ENCODE results near the gene ATP6V0B. TPM values are rescaled to one million over a fixed set of nuclear protein-coding genes. Genes with fewer than 3 reads are reported as not detected.
A peak's percentile ranks its signal among the peaks of the same experiment; 100 is the strongest.

The ATP6V0B gene
- total and polyA plus RNA-seq, 2 of the 13 experiments (the other 11 are each of a cell fraction or from before 2014, with no cell fraction given), result 157 to 161 TPM

GRCh38 chr1:43997295-43997999, 22.7 kb downstream of the ATP6V0B start:
- H3K4me1 ChIP-seq (ENCODE audit: insufficient read depth, low read length), result peaks cover 38% of the 10 kb centered on the region
- H3K9me3 ChIP-seq (ENCODE audit: low read length), result no peaks in the 10 kb centered on the region
- no peak overlapping the region for H3K4me2 ChIP-seq (ENCODE audit: low read depth, low read length)
- H3K27ac ChIP-seq (ENCODE audit: extremely low read length, insufficient read depth, low read length), result no peak overlapping the region
- no peak for ATAC-seq
- no peak for DNase-seq (ENCODE audit: low spot score)
- no peaks in the 10 kb centered on the region for H3K79me2 ChIP-seq (ENCODE audit: insufficient read depth, low read length)
- H4K20me1 ChIP-seq (ENCODE audit: insufficient read depth, low read length), result no peaks in the 10 kb centered on the region
- ChIA-PET CTCF (ENCODE audit: low intra/inter-chr PET ratio, low total read pairs) (no interaction called here), POLR2A (interaction anchor here (1.4 kb wide), 1 partner anchor 34 kb away, joined by 4 read pairs; the partner anchor contains the start of gene SLC6A9)
- no peak overlapping the region for H3K4me3 ChIP-seq (replicated peaks in 1 of 3; ENCODE audit: insufficient read depth in 1 of 3, low read depth in 2 of 3, low read length in 3 of 3)
- no peak for TF ChIP-seq SRSF1 (optimal IDR thresholded peaks at IDR 0.05; ENCODE audit: low read depth, low read length)
- peak; percentile 54; the same call in 1 of the 2 replicates for TF ChIP-seq ZNF281 (CRISPR knock-in tag; IDR thresholded peaks at IDR 0.05; ENCODE audit: borderline replicate concordance)
- no peak for TF ChIP-seq ZNF7 (CRISPR knock-in tag; IDR thresholded peaks at IDR 0.05)
- no peak for TF ChIP-seq MATR3 (CRISPR knock-in tag; IDR thresholded peaks at IDR 0.05)
- TF ChIP-seq ZNF672 (CRISPR knock-in tag; IDR thresholded peaks at IDR 0.05), result no peak
- no peak for TF ChIP-seq ZNF747 (CRISPR knock-in tag; IDR thresholded peaks at IDR 0.05; ENCODE audit: borderline replicate concordance)
- TF ChIP-seq ZKSCAN1 (IDR thresholded peaks at IDR 0.05; ENCODE audit: low read length), result no peak
- TF ChIP-seq FOXA1 (IDR thresholded peaks at IDR 0.05), result no peak
- 0 out of 2 replicates have a peak, but pooled peaks have one; percentile 14 for TF ChIP-seq FOXA1 (CRISPR knock-in tag; IDR thresholded peaks at IDR 0.05)
- no peak for TF ChIP-seq ZNF335 (CRISPR knock-in tag; IDR thresholded peaks at IDR 0.05)
- no peak for TF ChIP-seq FOXK2 (IDR thresholded peaks at IDR 0.05)
- no peak for TF ChIP-seq ZNF773 (CRISPR knock-in tag; IDR thresholded peaks at IDR 0.05; ENCODE audit: borderline replicate concordance)
- no peak for TF ChIP-seq ZNF879 (CRISPR knock-in tag; IDR thresholded peaks at IDR 0.05)
- TF ChIP-seq AGO2 (optimal IDR thresholded peaks at IDR 0.05; ENCODE audit: low read depth, low read length), result peak; percentile 54
- in situ Hi-C loops (cut with HindIII; ENCODE audit: extremely low pct_ligation_motif_present, low pct_unique_long_range_greater_than_20kb) (loop anchor here (5.0 kb wide), 1 partner anchor 35 kb away; the partner anchor contains the start of gene SLC6A9), intact Hi-C loops (cut with micrococcal nuclease; ENCODE audit: unreplicated experiment) (no loop called here)
- H3K27me3 ChIP-seq (ENCODE audit: control insufficient read depth in 1 of 2, insufficient read depth in 2 of 2, low read length in 2 of 2), result no peaks in the 10 kb centered on the region
- no peak for FAIRE-seq
- 92% methylated on average over 11 of the region's 22 CpGs for WGBS (ENCODE audit: low lambda C conversion rate)
- no peak overlapping the region for H3K9ac ChIP-seq (ENCODE audit: insufficient read depth, low read depth, low read length)
- peaks cover 5 to 17% of the 10 kb centered on the region in 2 experiments; a peak in 4 of 5 replicates for H3K36me3 ChIP-seq (replicated peaks in 1 of 2; ENCODE audit: control insufficient read depth in 1 of 2, insufficient read depth in 2 of 2, low read length in 2 of 2)
- H2AFZ ChIP-seq (ENCODE audit: low read length), result no peak overlapping the region
- BruUV-seq (replicated peaks), result no TSS peak

Data from HepG2 (cell line).